Astrocyte (in vitro differentiated cells and primary cell): ENCODE data around the gene EVA1C. TPM values are rescaled to one million over a fixed set of nuclear protein-coding genes. Genes with fewer than 3 reads are reported as not detected.

ENCODE experiments used
- DNase-seq: peaks from one replicate; pipeline ENCODE4 v3.0.0-alpha.2; 2010; ENCODE audit warnings: low read depth
- FAIRE-seq: peaks from 2 replicates; lab custom pipeline; 2011; peaks lifted over from hg19 to GRCh38; lab: Jason Lieb, UNC
- H2AFZ ChIP-seq: 2 replicates; pipeline ENCODE4 v1.6.0; 2012; ENCODE audit warnings: low read depth, low read length, inconsistent platforms
- H3K27ac ChIP-seq: 2 replicates; pipeline ENCODE4 v1.5.1; 2011; ENCODE audit warnings: low read depth, low read length, inconsistent platforms
- H3K27me3 ChIP-seq: 2 replicates; pipeline ENCODE4 v1.6.0; 2011; ENCODE audit warnings: low read length, inconsistent platforms; ENCODE audit not compliant: insufficient read depth
- H3K36me3 ChIP-seq: 2 replicates; pipeline ENCODE4 v1.5.1; 2011; ENCODE audit warnings: low read length, inconsistent platforms; ENCODE audit not compliant: insufficient read depth
- H3K4me1 ChIP-seq: 2 replicates; pipeline ENCODE4 v1.5.1; 2011; ENCODE audit warnings: low read length, inconsistent platforms; ENCODE audit not compliant: insufficient read depth
- H3K4me2 ChIP-seq: 2 replicates; pipeline ENCODE4 v1.6.0; 2012; ENCODE audit warnings: low read length, inconsistent platforms
- H3K4me3 ChIP-seq: 2 replicates; pipeline ENCODE4 v1.5.1; 2011; ENCODE audit warnings: low read depth, mild to moderate bottlenecking, low read length, inconsistent platforms; ENCODE audit not compliant: insufficient read depth
- H3K79me2 ChIP-seq: 2 replicates; pipeline ENCODE4 v1.6.0; 2012; ENCODE audit warnings: mild to moderate bottlenecking, low read length, inconsistent platforms; ENCODE audit not compliant: insufficient read depth
- H3K9ac ChIP-seq: 2 replicates; pipeline ENCODE4 v1.6.0; 2012; ENCODE audit warnings: mild to moderate bottlenecking, low read length, inconsistent platforms
- H3K9me3 ChIP-seq: 2 replicates; pipeline ENCODE4 v1.5.1; 2012; ENCODE audit warnings: low read depth, mild to moderate bottlenecking, low read length, inconsistent platforms; ENCODE audit not compliant: insufficient read depth
- H4K20me1 ChIP-seq: 2 replicates; pipeline ENCODE4 v1.6.0; 2012; ENCODE audit warnings: low read length, inconsistent platforms; ENCODE audit not compliant: insufficient read depth
- H3K27ac Mint-ChIP-seq: one replicate; pipeline ENCODE4 v1.8.0; 2021; ENCODE audit warnings: mild to moderate bottlenecking, mixed read lengths; ENCODE audit not compliant: unreplicated experiment
- H3K27me3 Mint-ChIP-seq: one replicate; pipeline ENCODE4 v1.8.0; 2021; ENCODE audit warnings: low read depth, mixed read lengths; ENCODE audit not compliant: unreplicated experiment
- H3K36me3 Mint-ChIP-seq: one replicate; pipeline ENCODE4 v1.8.0; 2021; ENCODE audit warnings: low read depth, mixed read lengths; ENCODE audit not compliant: unreplicated experiment
- H3K4me1 Mint-ChIP-seq: one replicate; pipeline ENCODE4 v1.8.0; 2021; ENCODE audit warnings: low read depth, mixed read lengths; ENCODE audit not compliant: unreplicated experiment
- H3K4me3 Mint-ChIP-seq: one replicate; pipeline ENCODE4 v1.8.0; 2021; ENCODE audit warnings: mild to moderate bottlenecking, moderate library complexity, mixed read lengths; ENCODE audit not compliant: unreplicated experiment
- H3K9me3 Mint-ChIP-seq: one replicate; pipeline ENCODE4 v1.8.0; 2021; ENCODE audit warnings: mild to moderate bottlenecking, mixed read lengths; ENCODE audit not compliant: unreplicated experiment
- EZH2 ChIP-seq: IDR thresholded peaks from 2 replicates; pipeline ENCODE4 v1.6.1; 2012; ENCODE audit warnings: mild to moderate bottlenecking, low read length, inconsistent platforms; ENCODE audit not compliant: insufficient read depth
- total RNA-seq: library from RNA; stranded (reverse); gene quantifications from 2 replicates; pipeline ENCODE4 v1.2.1, GENCODE V29; 2021
- TF ChIP-seq, protein P1 (sequence below): IDR thresholded peaks from 2 replicates; pipeline ENCODE4 v1.5.1; 2011; ENCODE audit warnings: low read depth, mild to moderate bottlenecking, inconsistent platforms, low read length, moderate library complexity; ENCODE audit not compliant: insufficient read depth

The EVA1C gene
- total RNA-seq, 1 donor from 2014 or later, result not detected

DNA sequence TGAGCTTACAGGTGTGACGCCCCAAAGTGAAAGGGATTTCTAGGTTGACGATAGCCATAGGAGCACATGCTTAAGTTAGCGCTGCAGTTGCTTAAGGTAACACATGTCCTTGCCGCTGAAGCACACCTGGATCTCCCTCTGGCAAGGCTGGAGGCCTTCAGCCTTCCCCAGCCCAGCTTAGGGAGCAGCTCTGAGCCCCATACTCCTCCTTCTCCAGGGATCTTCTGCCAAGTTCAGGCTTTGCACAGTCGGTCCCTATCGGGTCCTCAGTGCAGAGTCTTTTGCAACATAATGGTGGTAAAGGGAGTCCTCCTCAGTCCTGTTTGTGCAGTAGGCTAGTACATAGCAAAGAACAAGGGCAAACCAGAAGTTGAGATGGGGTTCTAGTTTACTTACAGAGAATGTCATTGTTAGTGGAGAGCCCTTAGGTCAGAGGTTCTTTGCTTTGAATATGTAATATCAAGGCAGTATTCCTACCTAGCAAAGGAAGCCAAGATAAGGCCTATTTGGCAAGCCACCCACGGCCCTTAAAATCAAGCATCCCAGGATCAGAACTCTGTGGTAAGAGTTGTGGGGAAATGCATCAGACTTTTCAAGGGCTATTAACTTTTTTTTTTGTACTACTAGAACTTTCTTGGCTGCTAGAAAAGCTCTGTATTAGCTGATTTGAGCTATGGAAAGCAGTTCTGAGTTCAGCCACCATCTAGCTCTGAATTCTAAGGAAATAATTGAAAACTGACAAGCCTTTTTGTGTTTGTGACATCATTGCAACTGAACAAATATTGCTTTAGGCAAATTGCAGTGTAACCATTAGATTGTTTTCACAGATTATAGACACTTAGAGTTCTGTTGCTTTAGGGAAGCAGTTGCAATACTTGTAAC, 1.4 kb downstream of the EVA1C start:
- FAIRE-seq (no peak), DNase-seq (peak; percentile 61)
- Mint-ChIP-seq H3K36me3 (no peaks in the 10 kb centered on the region), H3K27ac (no peak overlapping the region), H3K27me3 (peaks cover 68% of the 10 kb centered on the region), H3K9me3 (no peaks in the 10 kb centered on the region), H3K4me3 (no peak overlapping the region), H3K4me1 (no peaks in the 10 kb centered on the region)
- no peak for TF ChIP-seq EZH2
- TF ChIP-seq, protein P1, sequence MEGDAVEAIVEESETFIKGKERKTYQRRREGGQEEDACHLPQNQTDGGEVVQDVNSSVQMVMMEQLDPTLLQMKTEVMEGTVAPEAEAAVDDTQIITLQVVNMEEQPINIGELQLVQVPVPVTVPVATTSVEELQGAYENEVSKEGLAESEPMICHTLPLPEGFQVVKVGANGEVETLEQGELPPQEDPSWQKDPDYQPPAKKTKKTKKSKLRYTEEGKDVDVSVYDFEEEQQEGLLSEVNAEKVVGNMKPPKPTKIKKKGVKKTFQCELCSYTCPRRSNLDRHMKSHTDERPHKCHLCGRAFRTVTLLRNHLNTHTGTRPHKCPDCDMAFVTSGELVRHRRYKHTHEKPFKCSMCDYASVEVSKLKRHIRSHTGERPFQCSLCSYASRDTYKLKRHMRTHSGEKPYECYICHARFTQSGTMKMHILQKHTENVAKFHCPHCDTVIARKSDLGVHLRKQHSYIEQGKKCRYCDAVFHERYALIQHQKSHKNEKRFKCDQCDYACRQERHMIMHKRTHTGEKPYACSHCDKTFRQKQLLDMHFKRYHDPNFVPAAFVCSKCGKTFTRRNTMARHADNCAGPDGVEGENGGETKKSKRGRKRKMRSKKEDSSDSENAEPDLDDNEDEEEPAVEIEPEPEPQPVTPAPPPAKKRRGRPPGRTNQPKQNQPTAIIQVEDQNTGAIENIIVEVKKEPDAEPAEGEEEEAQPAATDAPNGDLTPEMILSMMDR, result no peak
- no peaks in the 10 kb centered on the region for H3K27me3 ChIP-seq
- peak overlapping the region; percentile 88 for H2AFZ ChIP-seq
- peak overlapping the region; percentile 30 for H3K27ac ChIP-seq
- no peaks in the 10 kb centered on the region for H3K9me3 ChIP-seq
- H3K36me3 ChIP-seq, result no peaks in the 10 kb centered on the region
- peak overlapping the region; percentile 70 for H3K4me3 ChIP-seq
- H3K9ac ChIP-seq, result peak overlapping the region; percentile 88
- H3K4me2 ChIP-seq, result peak overlapping the region; percentile 99
- H3K4me1 ChIP-seq, result peaks cover 31% of the 10 kb centered on the region
- H3K79me2 ChIP-seq, result peaks cover 38% of the 10 kb centered on the region
- H4K20me1 ChIP-seq, result no peaks in the 10 kb centered on the region

DNA sequence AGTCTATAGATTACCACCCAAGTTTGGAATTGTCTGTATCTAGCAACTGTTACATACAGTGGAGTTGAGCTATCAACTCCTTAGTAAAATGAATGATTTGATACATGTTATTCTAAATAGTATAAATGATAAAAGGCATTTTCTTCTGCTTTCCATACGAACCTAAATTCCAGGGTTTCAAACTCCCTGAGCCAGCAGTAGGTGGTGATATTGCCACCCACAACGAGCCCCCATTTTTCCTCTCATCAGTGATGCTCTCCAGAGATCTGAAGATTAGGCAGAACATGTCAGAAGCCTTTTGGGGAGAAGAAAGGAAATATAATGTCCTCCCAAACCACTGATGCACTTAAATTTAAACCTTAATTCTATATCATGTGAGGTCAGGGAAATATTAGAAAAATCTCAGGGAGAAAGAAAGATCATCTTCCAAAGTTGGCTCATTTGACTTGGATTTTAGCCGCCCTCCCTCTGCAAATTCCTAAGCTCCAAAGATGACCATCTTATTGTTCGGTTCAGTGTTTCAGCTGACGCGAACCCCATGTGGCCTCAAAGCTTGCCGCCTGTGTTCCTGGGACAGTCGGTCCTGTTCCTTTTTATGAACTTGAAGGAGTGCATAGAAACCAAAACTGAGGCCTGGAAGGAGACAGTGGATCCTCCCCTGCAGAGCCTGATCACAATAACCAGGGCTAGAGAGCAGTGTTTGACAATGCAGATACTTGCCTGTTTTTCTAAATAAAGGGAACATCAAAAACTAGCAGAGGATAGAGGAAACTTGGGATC, 2.3 kb downstream of the EVA1C start:
- Histone ChIP-seq H3K27me3 (no peaks in the 10 kb centered on the region), H3K36me3 (no peaks in the 10 kb centered on the region), H2AFZ (no peak overlapping the region), H3K9ac (peak overlapping the region; percentile 88), H4K20me1 (no peaks in the 10 kb centered on the region), H3K4me1 (peaks cover 31% of the 10 kb centered on the region), H3K79me2 (peaks cover 39% of the 10 kb centered on the region), H3K9me3 (no peaks in the 10 kb centered on the region), H3K4me3 (no peak overlapping the region), H3K4me2 (peak overlapping the region; percentile 99), H3K27ac (peak overlapping the region; percentile 1)
- TF ChIP-seq, protein P1, result peak; percentile 51
- TF ChIP-seq EZH2, result no peak
- Mint-ChIP-seq H3K4me1 (no peaks in the 10 kb centered on the region), H3K9me3 (no peaks in the 10 kb centered on the region), H3K4me3 (no peak overlapping the region), H3K27ac (no peak overlapping the region), H3K36me3 (no peaks in the 10 kb centered on the region), H3K27me3 (peaks cover 61% of the 10 kb centered on the region)
- FAIRE-seq (no peak), DNase-seq (peak; percentile 26)
